Epithelial cell of prostate (primary cell): ENCODE results near the gene MYMX.
A peak's percentile ranks its signal among the peaks of the same experiment; 100 is the strongest.
"Not testable (repeated sequence)": the region's sequence is repeated elsewhere in the genome, so short reads cannot be mapped to it uniquely, and the experiment has no call there.

ENCODE experiments used
- DNase-seq: peaks from one replicate; pipeline ENCODE4 v3.0.0-alpha.2; 2011; ENCODE audit warnings: low read depth, low spot score
- H3K27ac ChIP-seq: fragments of 450-650 bp; 2 replicates; pipeline ENCODE4 v1.5.1; 2017; ENCODE audit warnings: mild to moderate bottlenecking

The MYMX gene

DNA sequence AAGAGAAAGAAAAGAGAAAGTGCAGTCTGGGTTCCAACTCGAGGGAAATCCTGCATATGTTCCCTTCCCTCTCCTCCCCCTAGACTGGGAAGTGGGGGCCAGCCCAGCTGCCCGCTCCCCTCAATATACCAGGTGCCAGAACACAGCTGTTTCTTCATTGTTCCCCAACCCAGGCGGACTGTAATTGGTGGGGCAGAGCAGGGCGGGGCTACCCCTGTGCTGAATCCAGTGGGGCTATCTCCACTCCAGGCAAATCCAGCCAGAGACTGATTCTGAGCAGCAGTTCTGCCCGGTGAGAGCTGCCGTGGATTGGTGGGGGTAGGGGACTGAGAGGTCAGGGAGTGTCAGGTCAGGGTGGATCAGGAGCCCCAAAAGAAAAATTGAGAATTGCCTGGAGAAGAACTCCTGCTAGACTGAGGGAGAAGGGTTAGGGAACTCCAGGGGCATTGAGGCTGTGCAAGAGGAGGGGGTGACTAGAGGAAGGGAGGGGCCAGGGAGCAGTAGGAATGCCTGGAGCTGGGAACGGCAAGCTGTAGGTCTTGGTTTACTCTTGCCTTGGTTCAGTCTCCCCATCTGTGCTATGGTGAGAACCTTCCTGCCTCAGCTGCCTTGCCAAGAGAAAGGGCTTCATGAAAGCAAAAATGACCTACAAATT lies at the start of gene MYMX:
TSS of gene MYMX (plus strand) at position 250 of the 655 bp plus-strand sequence. CDS start 546 bp downstream, outside the sequence.
- no peak within 1 kb of the TSS for H3K27ac ChIP-seq
- no peak for DNase-seq

DNA sequence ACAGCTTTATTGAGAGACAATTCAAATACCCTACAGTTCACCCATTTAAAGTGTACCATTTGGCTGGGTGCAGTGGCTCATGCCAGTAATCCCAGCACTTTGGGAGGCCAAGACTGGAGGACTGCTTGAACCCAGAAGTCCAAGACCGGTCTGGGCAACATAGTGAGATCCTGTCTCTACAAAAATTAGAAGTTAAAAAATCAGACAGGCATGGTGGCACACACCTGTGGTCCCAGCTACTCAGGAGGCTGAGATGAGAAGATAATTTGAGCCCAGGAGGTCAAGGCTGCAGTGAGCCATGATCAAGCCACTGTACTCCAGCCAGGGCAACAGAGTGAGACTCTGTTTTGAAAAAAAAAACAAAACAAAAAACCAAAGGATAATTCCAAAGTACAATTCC lies 49.2 kb upstream of the MYMX start:
- no peak for DNase-seq
- H3K27ac ChIP-seq = no peak overlapping the region

DNA sequence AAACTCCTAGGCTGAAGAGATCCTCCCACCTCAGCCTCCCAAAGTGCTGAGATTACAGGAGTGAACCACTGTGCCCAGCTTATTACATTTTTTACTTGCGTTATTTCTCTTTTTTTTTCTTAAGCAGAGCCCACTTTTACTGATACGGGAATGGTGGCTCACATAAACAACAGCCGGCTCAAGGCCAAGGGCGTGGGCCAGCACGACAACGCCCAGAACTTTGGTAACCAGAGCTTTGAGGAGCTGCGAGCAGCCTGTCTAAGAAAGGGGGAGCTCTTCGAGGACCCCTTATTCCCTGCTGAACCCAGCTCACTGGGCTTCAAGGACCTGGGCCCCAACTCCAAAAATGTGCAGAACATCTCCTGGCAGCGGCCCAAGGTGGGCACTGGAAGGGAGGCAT lies 47.6 kb upstream of the MYMX start:
- no peak overlapping the region for H3K27ac ChIP-seq
- DNase-seq = no peak

DNA sequence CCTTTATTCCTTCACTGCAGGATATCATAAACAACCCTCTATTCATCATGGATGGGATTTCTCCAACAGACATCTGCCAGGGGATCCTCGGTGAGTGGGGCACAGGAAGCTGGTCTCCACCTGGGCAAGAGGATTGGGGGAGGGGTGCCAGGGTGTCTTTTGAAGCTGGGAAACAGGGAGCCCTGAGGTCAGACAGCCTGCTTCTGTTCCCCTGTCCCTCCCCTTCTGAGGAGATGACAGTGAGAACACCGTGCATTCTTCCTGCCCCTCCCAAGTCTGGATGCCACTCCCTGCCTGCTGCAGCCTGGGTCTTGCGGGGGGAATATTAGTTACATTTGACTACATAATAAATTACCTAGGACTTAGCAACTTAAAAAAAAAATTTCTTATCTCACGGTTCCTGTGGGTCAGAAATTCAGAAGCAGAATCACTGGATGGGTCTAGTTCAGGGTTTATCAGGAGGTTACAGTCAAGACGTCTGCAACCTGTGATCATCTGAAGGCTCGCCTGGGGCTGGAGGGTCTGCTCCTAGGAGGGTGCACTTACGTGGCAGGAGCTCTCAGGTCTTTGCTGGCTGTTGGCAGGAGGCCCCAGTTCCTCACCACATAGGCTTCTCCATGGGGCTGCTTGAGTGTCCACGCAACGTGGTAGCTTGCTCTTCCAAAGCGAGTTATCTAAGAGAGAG lies 46.7 kb upstream of the MYMX start:
- DNase-seq = no peak
- H3K27ac ChIP-seq = no peak overlapping the region

DNA sequence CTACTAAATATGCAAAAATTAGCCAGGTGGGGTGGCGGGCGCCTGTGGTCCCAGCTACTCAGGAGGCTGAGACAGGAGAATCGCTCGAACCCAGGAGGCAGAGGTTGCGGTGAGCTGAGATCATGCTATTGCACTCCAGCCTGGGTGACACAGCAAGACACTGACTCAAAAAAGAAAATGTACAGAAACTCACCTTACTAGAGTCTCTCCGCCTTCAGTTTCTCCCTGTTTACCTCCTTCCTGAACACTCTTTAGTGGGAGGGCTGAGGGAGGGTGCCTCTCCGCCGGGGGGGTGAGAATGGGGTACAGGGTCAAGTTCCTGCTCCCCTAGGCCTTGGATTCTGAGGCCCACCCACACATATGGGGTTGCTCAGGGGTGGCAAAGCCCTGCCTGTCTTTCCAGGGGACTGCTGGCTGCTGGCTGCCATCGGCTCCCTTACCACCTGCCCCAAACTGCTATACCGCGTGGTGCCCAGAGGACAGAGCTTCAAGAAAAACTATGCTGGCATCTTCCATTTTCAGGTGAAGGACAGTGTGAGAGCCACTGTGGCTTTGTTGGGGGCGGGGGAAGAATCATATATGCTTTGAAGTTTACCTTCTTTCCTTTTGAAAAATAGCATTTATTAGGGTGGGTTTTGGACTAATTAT lies 44.7 kb upstream of the MYMX start:
- DNase-seq = no peak
- H3K27ac ChIP-seq = no peak overlapping the region

DNA sequence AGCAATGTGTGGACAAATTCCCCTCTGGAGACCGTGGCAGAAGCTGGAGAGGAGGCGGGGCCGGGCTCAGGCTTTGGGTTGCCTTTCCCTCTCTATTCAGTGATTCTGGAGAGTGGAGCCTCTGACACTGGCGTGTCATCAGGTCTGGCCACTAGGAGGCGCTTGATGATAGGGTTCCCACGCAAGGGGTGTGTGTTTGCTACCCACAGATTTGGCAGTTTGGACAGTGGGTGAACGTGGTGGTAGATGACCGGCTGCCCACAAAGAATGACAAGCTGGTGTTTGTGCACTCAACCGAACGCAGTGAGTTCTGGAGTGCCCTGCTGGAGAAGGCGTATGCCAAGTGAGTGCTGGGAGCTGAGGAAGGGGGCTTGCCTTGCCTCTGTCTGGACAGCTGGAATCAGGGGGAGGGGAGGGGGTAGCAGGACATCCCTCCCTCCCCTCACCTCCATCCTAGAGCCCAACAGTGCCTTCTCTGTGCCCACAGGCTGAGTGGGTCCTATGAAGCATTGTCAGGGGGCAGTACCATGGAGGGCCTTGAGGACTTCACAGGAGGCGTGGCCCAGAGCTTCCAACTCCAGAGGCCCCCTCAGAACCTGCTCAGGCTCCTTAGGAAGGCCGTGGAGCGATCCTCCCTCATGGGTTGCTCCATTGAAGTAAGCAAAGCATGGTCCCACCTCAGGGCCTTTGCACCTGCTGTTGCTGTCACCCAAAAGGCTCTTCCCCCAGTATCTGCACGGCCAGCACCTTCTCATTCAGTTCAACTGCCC lies 43.8 kb upstream of the MYMX start:
- peak; percentile 5 for DNase-seq
- no peak overlapping the region for H3K27ac ChIP-seq

DNA sequence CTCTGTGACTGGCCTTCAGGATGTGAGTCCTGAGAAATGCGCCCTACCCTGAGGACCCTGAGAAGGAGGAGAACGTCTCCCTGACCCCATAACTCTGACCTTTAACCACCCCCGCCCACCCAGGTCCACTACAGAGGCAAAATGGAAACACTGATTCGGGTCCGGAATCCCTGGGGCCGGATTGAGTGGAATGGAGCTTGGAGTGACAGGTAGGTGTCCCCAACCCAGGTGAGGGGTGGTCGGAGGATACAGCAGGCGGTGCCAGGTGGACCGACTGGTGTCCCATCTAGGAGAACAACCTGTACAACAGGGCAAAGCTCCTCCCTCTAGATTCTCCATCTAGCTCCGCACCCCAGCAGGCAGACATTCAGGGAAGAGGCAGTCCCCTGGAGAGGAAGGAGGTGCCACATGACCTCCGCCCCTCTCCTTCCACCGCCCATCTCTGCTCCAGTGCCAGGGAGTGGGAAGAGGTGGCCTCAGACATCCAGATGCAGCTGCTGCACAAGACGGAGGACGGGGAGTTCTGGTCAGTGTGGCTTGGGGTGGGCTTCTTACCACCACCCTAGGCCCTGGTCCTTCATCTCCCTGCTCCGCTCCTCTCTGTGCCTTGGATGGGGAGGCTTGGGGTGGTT lies 40.5 kb upstream of the MYMX start:
- no peak for DNase-seq
- no peak overlapping the region for H3K27ac ChIP-seq

DNA sequence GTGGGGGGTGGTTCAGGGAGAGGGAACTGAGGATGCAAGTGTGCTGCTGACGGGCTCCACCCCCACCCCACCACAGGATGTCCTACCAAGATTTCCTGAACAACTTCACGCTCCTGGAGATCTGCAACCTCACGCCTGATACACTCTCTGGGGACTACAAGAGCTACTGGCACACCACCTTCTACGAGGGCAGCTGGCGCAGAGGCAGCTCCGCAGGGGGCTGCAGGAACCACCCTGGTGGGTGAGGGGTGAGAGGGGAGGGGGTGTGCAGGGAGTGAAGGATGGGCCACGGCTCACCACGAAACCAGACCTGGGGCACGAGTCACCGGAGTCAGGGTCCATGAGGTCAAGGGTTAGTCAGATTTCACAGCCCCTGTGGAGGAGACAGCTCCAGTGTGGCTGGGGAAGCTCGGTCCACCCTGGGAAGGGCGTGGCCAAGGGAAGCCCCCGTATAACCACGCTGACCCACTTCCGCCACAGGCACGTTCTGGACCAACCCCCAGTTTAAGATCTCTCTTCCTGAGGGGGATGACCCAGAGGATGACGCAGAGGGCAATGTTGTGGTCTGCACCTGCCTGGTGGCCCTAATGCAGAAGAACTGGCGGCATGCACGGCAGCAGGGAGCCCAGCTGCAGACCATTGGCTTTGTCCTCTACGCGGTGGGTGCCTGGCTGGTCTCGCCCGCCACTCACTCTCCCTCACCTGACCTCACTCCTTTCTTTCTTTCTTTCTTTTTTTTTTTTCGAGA lies 39.8 kb upstream of the MYMX start:
- peak overlapping the region; percentile 71 for H3K27ac ChIP-seq
- no peak for DNase-seq

DNA sequence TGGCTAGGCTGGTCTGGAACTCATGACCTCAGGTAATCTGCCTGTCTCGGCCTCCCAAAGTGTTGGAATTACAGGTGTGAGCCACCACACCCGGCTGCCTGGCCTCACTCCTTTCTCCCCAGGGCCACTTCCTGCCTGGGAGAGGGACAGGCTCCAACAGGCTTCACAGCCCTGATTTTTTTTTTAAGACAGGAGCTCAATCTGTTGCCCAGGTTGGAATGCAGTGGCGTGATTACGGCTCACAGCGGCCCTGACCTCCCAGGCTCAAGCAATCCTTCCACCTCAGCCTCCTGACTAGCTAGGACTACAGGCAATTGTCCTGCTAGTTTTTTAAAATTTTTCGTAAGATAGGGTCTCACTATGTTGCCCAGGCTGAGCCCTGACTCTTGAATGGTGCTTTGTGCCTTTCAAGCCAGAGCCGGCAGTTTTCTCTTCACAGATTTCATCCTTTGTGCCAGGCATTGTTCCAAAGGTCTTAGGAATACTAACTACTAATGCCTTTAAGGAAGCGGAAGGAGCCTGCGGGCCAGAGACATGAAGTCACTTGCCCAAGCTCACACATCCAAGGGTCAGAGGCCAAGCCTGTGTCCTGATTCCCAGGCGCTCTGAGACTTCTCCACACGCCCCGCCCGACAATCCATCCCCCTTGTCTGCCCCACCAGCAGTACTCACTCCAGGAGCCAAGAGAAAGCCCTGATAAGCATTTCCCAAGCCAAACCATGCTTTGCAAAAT lies 38.9 kb upstream of the MYMX start:
- DNase-seq = peak; percentile 1
- H3K27ac ChIP-seq = peak overlapping the region; percentile 71

DNA sequence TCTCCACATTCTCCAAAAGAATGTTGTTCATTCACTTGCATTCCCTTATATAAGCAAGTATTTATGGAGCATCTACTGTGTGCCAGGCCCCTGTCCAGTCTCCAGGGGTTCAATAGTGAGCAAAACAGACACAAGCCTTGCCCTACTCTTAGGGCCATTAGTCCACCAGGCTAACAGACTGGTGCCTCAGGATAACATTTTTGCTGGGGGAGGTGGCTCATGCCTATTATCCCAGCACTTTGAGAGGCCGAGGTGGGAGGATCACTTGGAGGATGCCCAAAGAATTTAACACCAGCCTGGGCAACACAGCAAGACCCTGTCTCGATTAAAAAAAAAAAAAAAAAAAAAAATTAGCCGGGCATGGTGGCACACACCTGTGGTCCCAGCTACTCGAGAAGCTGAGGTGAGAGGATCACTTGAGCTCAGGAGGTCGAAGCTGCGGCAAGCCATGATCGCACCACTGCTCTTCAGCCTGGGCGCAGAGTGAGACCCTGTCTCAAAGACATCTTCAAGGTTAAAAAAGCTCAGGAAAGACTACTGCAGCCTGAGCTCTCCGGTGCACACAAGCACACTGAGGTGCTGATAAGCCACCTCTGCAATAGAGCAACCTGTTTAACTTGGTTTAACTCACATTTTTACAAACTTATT lies 38.2 kb upstream of the MYMX start:
- peak overlapping the region; percentile 71 for H3K27ac ChIP-seq
- DNase-seq = no peak

DNA sequence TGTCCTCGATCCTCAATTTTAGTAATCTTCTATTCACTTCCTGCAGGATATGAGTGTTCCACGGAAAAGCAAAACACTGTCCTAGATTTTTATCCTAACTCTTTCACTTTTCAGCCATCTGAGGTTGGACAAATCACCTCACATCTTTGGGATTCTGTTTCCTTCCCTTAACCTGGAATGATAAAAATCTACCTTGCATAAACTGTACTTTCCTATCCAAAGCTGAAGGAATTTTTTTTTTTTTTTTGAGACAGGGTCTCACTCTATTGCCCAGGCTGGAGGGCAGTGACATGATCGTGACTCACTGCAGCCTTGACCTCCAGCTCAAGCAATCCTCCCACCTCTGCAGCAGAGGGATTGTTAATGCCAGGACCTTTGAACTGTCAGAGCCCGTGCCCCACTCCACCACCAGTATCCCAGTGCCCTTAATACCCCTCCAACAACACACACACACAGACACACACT lies 37.6 kb upstream of the MYMX start:
- H3K27ac ChIP-seq = peak overlapping the region; percentile 71
- no peak for DNase-seq

DNA sequence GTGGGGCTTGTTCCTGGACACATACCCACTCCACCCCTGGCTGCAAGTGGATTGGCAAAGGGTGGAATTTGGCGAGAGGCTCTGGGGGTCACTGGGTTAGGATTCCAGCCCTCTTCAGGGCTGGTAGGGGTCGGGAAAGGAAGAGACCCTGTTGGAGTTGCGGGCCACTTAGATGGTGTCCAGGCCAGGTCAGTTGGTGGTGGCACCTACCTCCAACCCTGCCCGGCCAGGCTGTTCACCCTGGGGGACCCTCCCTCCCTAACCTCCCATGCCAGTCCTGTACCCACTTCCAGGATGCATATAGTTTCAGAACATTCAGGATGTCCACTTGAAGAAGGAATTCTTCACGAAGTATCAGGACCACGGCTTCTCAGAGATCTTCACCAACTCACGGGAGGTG lies 37.1 kb upstream of the MYMX start:
- peak overlapping the region; percentile 71 for H3K27ac ChIP-seq
- DNase-seq = no peak

DNA sequence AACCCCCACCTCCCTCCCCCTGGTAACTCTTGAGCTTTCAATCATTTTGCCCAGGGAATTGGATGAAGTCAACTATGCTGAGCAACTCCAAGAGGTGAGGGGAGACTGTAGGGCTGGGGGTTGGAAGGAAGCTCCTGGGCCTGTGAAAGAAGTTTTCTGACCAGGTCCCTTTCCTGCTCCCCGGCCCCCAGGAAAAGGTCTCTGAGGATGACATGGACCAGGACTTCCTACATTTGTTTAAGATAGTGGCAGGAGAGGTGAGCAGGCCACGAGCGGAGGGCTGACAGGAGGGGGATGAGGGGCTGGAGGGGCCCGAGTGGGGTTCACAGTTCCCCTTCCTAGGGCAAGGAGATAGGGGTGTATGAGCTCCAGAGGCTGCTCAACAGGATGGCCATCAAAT lies 36.3 kb upstream of the MYMX start:
- no peak overlapping the region for H3K27ac ChIP-seq
- DNase-seq = no peak

DNA sequence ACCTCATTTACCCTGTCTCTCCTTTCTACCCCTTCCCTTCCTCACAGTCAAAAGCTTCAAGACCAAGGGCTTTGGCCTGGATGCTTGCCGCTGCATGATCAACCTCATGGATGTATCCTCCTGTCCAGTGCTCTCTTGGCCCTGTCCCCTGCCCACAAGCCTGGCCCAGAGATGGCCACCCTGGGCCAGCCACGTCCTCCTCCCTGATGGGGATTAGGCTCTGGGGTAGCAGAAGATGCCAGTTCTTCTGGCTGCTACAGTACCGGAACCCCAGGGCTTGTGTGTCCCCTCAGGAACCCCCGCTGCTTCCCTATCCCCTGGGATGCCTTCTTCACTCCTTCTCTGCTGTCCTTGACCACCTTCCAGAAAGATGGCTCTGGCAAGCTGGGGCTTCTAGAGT lies 35.8 kb upstream of the MYMX start:
- no peak overlapping the region for H3K27ac ChIP-seq
- DNase-seq = no peak

DNA sequence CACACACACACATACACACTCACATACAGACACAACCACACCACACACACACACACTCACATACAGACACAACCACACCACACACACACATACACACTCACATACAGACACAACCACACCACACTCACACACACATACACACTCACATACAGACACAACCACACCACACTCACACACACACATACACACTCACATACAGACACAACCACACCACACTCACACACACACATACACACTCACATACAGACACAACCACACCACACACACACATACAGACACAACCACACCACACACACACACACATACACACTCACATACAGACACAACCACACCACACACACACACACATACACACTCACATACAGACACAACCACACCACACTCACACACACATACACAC lies 34.9 kb upstream of the MYMX start:
- not testable (repeated sequence) for DNase-seq, H3K27ac ChIP-seq

DNA sequence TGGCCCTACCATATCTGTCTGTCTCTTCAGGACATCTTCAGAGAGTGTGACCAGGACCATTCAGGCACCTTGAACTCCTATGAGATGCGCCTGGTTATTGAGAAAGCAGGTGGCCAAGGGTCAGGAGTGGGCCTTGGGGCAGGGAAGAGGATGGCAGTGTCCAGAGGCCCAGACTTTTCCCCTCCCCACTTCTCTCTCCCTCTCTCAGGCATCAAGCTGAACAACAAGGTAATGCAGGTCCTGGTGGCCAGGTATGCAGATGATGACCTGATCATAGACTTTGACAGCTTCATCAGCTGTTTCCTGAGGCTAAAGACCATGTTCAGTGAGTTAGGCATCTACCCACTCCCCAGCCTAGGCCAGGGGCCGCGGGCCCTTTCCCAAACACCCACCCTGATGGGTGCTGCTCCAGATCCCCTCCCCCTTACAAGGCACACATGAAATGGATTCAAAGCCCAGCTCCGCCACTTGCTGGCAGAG lies 33.8 kb upstream of the MYMX start:
- no peak for DNase-seq

DNA sequence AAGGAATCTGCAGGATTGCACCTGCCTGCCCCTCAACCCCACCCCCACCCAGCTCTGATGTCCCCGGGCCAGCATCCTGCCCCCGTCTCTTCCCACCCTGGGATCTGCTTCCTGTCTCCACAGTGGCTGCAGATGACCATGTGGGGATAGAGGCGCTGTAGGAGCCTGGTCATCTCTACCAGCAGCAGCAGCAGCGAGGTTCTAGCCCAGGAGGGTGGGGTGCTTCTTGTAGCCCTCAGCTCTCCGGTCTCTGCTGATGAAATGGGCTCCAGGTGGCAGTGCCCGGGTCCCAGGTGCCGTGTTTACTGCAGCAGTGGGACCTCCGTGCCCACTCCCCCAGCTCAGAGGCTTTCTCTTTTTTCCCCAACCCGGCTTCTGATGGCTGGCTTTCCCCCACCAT lies 32.9 kb upstream of the MYMX start:
- no peak for DNase-seq
- H3K27ac ChIP-seq = no peak overlapping the region

More for the DNA sequence above, 33.8 kb upstream of the MYMX start:
- no peak overlapping the region for H3K27ac ChIP-seq

DNA sequence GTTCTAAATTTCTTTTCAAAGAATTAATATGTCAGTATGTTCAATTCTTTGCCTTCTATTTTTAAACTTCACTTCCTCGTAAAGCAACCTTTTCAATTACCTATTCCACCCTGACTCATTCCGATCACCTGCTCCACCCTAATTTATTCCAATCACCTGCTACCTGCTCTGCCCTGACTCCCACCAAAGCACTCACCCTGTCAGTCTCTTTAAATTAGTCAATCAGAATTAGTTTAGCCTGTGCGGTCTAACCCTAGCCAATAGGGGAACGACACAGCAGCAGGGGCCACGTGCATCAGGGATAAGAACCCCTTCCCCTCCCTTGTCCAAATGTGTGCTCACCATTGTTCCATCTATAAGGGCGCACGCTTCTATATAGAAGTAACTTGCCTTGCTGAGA lies 31.4 kb upstream of the MYMX start:
- not testable (repeated sequence) for H3K27ac ChIP-seq, DNase-seq
